ENCODE results near the gene MAD1L1.

The MAD1L1 gene

GRCh38 chr7:2146676-2147472, 85.9 kb downstream of the MAD1L1 start:
- Histone ChIP-seq H3F3A (ENCODE audit: insufficient read depth) (no peaks in the 10 kb centered on the region), H3K27me3 (ENCODE audit: low read length) (no peaks in the 10 kb centered on the region), H3K4me3 (ENCODE audit: insufficient read depth, low read length, poor library complexity, severe bottlenecking) (no peak overlapping the region), H3K27ac (ENCODE audit: low read depth, low read length) (no peak overlapping the region), H4K20me1 (ENCODE audit: low read depth, low read length) (no peaks in the 10 kb centered on the region), H3K9me2 (replicated peaks; ENCODE audit: insufficient read depth, low read length) (no peaks in the 10 kb centered on the region), H3K36me3 (ENCODE audit: low read length) (no peaks in the 10 kb centered on the region), H3K4me2 (ENCODE audit: low read depth, low read length, poor library complexity, severe bottlenecking) (no peak overlapping the region), H2AFZ (ENCODE audit: low read depth, low read length, severe bottlenecking) (no peak overlapping the region), H3K9ac (ENCODE audit: low read length) (no peak overlapping the region), H3K79me2 (ENCODE audit: insufficient read depth, low read length) (0 out of 2 replicates have a peak, but pooled peaks cover 9% of the 10 kb centered on the region), H3K9me3 (ENCODE audit: insufficient read depth, low read length) (no peaks in the 10 kb centered on the region)
- TF ChIP-seq, protein P1, sequence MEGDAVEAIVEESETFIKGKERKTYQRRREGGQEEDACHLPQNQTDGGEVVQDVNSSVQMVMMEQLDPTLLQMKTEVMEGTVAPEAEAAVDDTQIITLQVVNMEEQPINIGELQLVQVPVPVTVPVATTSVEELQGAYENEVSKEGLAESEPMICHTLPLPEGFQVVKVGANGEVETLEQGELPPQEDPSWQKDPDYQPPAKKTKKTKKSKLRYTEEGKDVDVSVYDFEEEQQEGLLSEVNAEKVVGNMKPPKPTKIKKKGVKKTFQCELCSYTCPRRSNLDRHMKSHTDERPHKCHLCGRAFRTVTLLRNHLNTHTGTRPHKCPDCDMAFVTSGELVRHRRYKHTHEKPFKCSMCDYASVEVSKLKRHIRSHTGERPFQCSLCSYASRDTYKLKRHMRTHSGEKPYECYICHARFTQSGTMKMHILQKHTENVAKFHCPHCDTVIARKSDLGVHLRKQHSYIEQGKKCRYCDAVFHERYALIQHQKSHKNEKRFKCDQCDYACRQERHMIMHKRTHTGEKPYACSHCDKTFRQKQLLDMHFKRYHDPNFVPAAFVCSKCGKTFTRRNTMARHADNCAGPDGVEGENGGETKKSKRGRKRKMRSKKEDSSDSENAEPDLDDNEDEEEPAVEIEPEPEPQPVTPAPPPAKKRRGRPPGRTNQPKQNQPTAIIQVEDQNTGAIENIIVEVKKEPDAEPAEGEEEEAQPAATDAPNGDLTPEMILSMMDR (IDR thresholded peaks at IDR 0.05; ENCODE audit: insufficient read depth, low read length, poor library complexity, severe bottlenecking) = no peak
- no peak for TF ChIP-seq EZH2phosphoT487 (conservative IDR thresholded peaks at IDR 0.05; ENCODE audit: low read length)

- no peak for TF ChIP-seq EZH2phosphoT487 (conservative IDR thresholded peaks at IDR 0.05; ENCODE audit: low read length)
- H3K9me3 ChIP-seq (ENCODE audit: insufficient read depth, low read length) = no peaks in the 10 kb centered on the region
- H2AFZ ChIP-seq (ENCODE audit: low read depth, low read length, severe bottlenecking) = no peak overlapping the region
- H3K4me3 ChIP-seq (ENCODE audit: insufficient read depth, low read length, poor library complexity, severe bottlenecking) = no peak overlapping the region
- H3K27ac ChIP-seq (ENCODE audit: low read depth, low read length) = no peak overlapping the region
- H4K20me1 ChIP-seq (ENCODE audit: low read depth, low read length) = no peaks in the 10 kb centered on the region
- H3K9ac ChIP-seq (ENCODE audit: low read length) = no peak overlapping the region
- H3K9me2 ChIP-seq (replicated peaks; ENCODE audit: insufficient read depth, low read length) = no peaks in the 10 kb centered on the region
- H3K36me3 ChIP-seq (ENCODE audit: low read length) = no peaks in the 10 kb centered on the region
- no peak overlapping the region for H3K4me2 ChIP-seq (ENCODE audit: low read depth, low read length, poor library complexity, severe bottlenecking)
- 0 out of 2 replicates have a peak, but pooled peaks cover 5% of the 10 kb centered on the region for H3K79me2 ChIP-seq (ENCODE audit: insufficient read depth, low read length)
- H3F3A ChIP-seq (ENCODE audit: insufficient read depth) = no peaks in the 10 kb centered on the region
- no peaks in the 10 kb centered on the region for H3K27me3 ChIP-seq (ENCODE audit: low read length)
Observed at GRCh38 chr7:2145835-2146580, 86.7 kb downstream of the MAD1L1 start.

GRCh38 chr7:2144926-2145325, 87.8 kb downstream of the MAD1L1 start:
- H3K27me3 ChIP-seq (ENCODE audit: low read length) = no peaks in the 10 kb centered on the region
- H3K9ac ChIP-seq (ENCODE audit: low read length) = no peak overlapping the region
- H3K36me3 ChIP-seq (ENCODE audit: low read length) = no peaks in the 10 kb centered on the region
- H3K4me3 ChIP-seq (ENCODE audit: insufficient read depth, low read length, poor library complexity, severe bottlenecking) = no peak overlapping the region
- H3K79me2 ChIP-seq (ENCODE audit: insufficient read depth, low read length) = no peaks in the 10 kb centered on the region
- H3F3A ChIP-seq (ENCODE audit: insufficient read depth) = no peaks in the 10 kb centered on the region
- TF ChIP-seq EZH2phosphoT487 (conservative IDR thresholded peaks at IDR 0.05; ENCODE audit: low read length) = no peak
- H3K27ac ChIP-seq (ENCODE audit: low read depth, low read length) = no peak overlapping the region
- no peak overlapping the region for H2AFZ ChIP-seq (ENCODE audit: low read depth, low read length, severe bottlenecking)
- H3K9me2 ChIP-seq (replicated peaks; ENCODE audit: insufficient read depth, low read length) = no peaks in the 10 kb centered on the region
- no peaks in the 10 kb centered on the region for H3K9me3 ChIP-seq (ENCODE audit: insufficient read depth, low read length)
- H3K4me2 ChIP-seq (ENCODE audit: low read depth, low read length, poor library complexity, severe bottlenecking) = no peak overlapping the region
- H4K20me1 ChIP-seq (ENCODE audit: low read depth, low read length) = no peaks in the 10 kb centered on the region

DNA sequence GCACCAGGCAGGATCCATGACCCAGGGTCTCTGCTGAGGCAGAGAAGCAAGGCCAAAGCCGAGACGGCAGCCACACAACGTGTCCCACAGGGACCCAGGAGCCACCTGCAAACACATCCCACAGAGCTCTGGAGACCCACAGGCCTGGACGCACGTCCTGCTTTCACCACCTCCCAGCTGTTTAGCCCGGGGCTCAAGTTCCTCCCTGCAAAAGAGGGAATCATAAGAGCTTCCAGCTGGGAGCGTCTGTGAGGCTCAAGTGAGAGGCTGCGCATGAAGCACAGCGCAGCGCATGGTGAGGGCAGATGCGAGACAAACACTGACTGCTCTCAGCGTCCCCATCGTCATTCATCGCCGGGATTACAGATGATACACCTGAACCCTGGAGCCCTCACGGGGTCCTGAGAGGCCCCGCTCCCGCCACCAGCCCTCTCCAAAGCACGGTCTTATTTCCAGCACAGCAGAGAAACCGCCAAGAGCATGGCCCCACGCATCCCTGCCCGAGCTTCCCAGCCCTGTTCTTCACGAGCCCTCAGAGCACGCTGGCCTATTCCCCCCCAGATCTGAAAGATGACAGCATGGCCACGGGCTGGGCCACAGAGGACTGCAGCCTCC, 88.7 kb downstream of the MAD1L1 start:
- H4K20me1 ChIP-seq (ENCODE audit: low read depth, low read length) = no peaks in the 10 kb centered on the region
- no peak overlapping the region for H3K9ac ChIP-seq (ENCODE audit: low read length)
- no peaks in the 10 kb centered on the region for H3F3A ChIP-seq (ENCODE audit: insufficient read depth)
- H3K4me3 ChIP-seq (ENCODE audit: insufficient read depth, low read length, poor library complexity, severe bottlenecking) = no peak overlapping the region
- H3K9me3 ChIP-seq (ENCODE audit: insufficient read depth, low read length) = no peaks in the 10 kb centered on the region
- H3K36me3 ChIP-seq (ENCODE audit: low read length) = no peaks in the 10 kb centered on the region
- TF ChIP-seq EZH2phosphoT487 (conservative IDR thresholded peaks at IDR 0.05; ENCODE audit: low read length) = no peak
- TF ChIP-seq, protein P1 (IDR thresholded peaks at IDR 0.05; ENCODE audit: insufficient read depth, low read length, poor library complexity, severe bottlenecking) = no peak
- H3K79me2 ChIP-seq (ENCODE audit: insufficient read depth, low read length) = no peaks in the 10 kb centered on the region
- H3K27me3 ChIP-seq (ENCODE audit: low read length) = no peaks in the 10 kb centered on the region
- no peak overlapping the region for H3K27ac ChIP-seq (ENCODE audit: low read depth, low read length)
- no peak overlapping the region for H2AFZ ChIP-seq (ENCODE audit: low read depth, low read length, severe bottlenecking)
- no peak overlapping the region for H3K4me2 ChIP-seq (ENCODE audit: low read depth, low read length, poor library complexity, severe bottlenecking)
- H3K9me2 ChIP-seq (replicated peaks; ENCODE audit: insufficient read depth, low read length) = no peaks in the 10 kb centered on the region
